Osteoblast (primary cell): ENCODE results near the gene SLC41A2. TPM values are rescaled to one million over a fixed set of nuclear protein-coding genes. Genes with fewer than 3 reads are reported as not detected.

Experiments used
- DNase-seq: peaks from one replicate; pipeline ENCODE4 v3.0.0; 2011; ENCODE audit warnings: low spot score, mixed read lengths; ENCODE audit not compliant: insufficient read length; ENCODE audit errors: missing footprints
- H2AFZ ChIP-seq: 2 replicates; pipeline ENCODE4 v1.6.0; 2011; ENCODE audit warnings: mild to moderate bottlenecking, low read length
- H3K27ac ChIP-seq: 2 replicates; pipeline ENCODE4 v1.5.1; 2011; ENCODE audit warnings: mild to moderate bottlenecking, low read depth, low read length, moderate library complexity
- H3K27me3 ChIP-seq: 2 replicates; pipeline ENCODE4 v1.6.0; 2012; ENCODE audit warnings: mild to moderate bottlenecking, control low read depth, inconsistent platforms, low read length, moderate library complexity; ENCODE audit not compliant: insufficient read depth
- H3K36me3 ChIP-seq: 2 replicates; pipeline ENCODE4 v1.5.1; 2011; ENCODE audit warnings: mild to moderate bottlenecking, low read length, control low read depth, moderate library complexity; ENCODE audit not compliant: insufficient read depth
- H3K4me1 ChIP-seq: 2 replicates; pipeline ENCODE4 v1.5.1; 2011; ENCODE audit warnings: mild to moderate bottlenecking, low read length, control low read depth, moderate library complexity; ENCODE audit not compliant: insufficient read depth
- H3K4me2 ChIP-seq: 2 replicates; pipeline ENCODE4 v1.6.0; 2011; ENCODE audit warnings: mild to moderate bottlenecking, low read length; ENCODE audit not compliant: insufficient read depth
- H3K4me3 ChIP-seq: fragments of 200-600 bp; sonication (generic); 3 replicates; pipeline ENCODE4 v1.5.1; 2012; ENCODE audit warnings: mild to moderate bottlenecking, low read length, inconsistent platforms; ENCODE audit not compliant: insufficient read depth
- H3K79me2 ChIP-seq: 2 replicates; pipeline ENCODE4 v1.6.0; 2012; ENCODE audit warnings: mild to moderate bottlenecking, low read length, control low read depth, inconsistent platforms; ENCODE audit not compliant: insufficient read depth
- H3K9me3 ChIP-seq: 2 replicates; pipeline ENCODE4 v1.5.1; 2011; ENCODE audit warnings: low read depth, low read length, control low read depth
- H4K20me1 ChIP-seq: 2 replicates; pipeline ENCODE4 v1.6.0; 2012; ENCODE audit warnings: mild to moderate bottlenecking, low read length, control low read depth; ENCODE audit not compliant: insufficient read depth
- CTCF ChIP-seq: IDR thresholded peaks from 2 replicates; pipeline ENCODE4 v1.5.1; 2011; ENCODE audit warnings: mild to moderate bottlenecking, low read depth, low read length, moderate library complexity; ENCODE audit errors: extremely low read depth
- total RNA-seq: library from RNA; depleted of rRNA; stranded (reverse); fragments of >200 nt; gene quantifications from 2 replicates; pipeline ENCODE4 v1.2.3, GENCODE V29; 2012

SLC41A2 gene
- total RNA-seq, 1 donor = 36.6 TPM

- TF ChIP-seq CTCF = no peak
- H3K27me3 ChIP-seq = no peaks in the 10 kb centered on the region
- DNase-seq = no peak
- H3K27ac ChIP-seq = no peak overlapping the region
- H3K4me3 ChIP-seq = no peak overlapping the region
- H3K9me3 ChIP-seq = no peaks in the 10 kb centered on the region
- peaks cover 10% of the 10 kb centered on the region for H4K20me1 ChIP-seq
- no peaks in the 10 kb centered on the region for H3K36me3 ChIP-seq
- H3K4me2 ChIP-seq = no peak overlapping the region
- H3K79me2 ChIP-seq = peaks cover 3% of the 10 kb centered on the region
- H3K4me1 ChIP-seq = peaks cover 10% of the 10 kb centered on the region
- no peak overlapping the region for H2AFZ ChIP-seq
Observed at GRCh38 chr12:104933128-104933527, 25.0 kb downstream of the SLC41A2 start.

GRCh38 chr12:104930388-104931326 lies 27.4 kb downstream of the SLC41A2 start:
- peaks cover 3% of the 10 kb centered on the region for H3K79me2 ChIP-seq
- no peak overlapping the region for H3K27ac ChIP-seq
- no peak overlapping the region for H3K4me2 ChIP-seq
- no peaks in the 10 kb centered on the region for H3K27me3 ChIP-seq
- no peak overlapping the region for H3K4me3 ChIP-seq
- no peaks in the 10 kb centered on the region for H3K9me3 ChIP-seq
- peaks cover 4% of the 10 kb centered on the region for H4K20me1 ChIP-seq
- no peaks in the 10 kb centered on the region for H3K36me3 ChIP-seq
- no peak for TF ChIP-seq CTCF
- H3K4me1 ChIP-seq = peaks cover 10% of the 10 kb centered on the region
- DNase-seq = no peak
- H2AFZ ChIP-seq = no peak overlapping the region

GRCh38 chr12:104929977-104930376 lies 28.1 kb downstream of the SLC41A2 start:
- Histone ChIP-seq H2AFZ (no peak overlapping the region), H3K79me2 (peaks cover 3% of the 10 kb centered on the region), H3K9me3 (no peaks in the 10 kb centered on the region), H3K27me3 (no peaks in the 10 kb centered on the region), H4K20me1 (peaks cover 4% of the 10 kb centered on the region), H3K4me3 (no peak overlapping the region), H3K4me2 (no peak overlapping the region), H3K27ac (no peak overlapping the region), H3K36me3 (no peaks in the 10 kb centered on the region), H3K4me1 (peaks cover 10% of the 10 kb centered on the region)
- no peak for TF ChIP-seq CTCF
- no peak for DNase-seq

GRCh38 chr12:104929368-104929767 lies 28.7 kb downstream of the SLC41A2 start:
- no peak for DNase-seq
- peaks cover 4% of the 10 kb centered on the region for H4K20me1 ChIP-seq
- H3K36me3 ChIP-seq = no peaks in the 10 kb centered on the region
- TF ChIP-seq CTCF = no peak
- no peak overlapping the region for H2AFZ ChIP-seq
- H3K27me3 ChIP-seq = no peaks in the 10 kb centered on the region
- H3K4me1 ChIP-seq = peaks cover 10% of the 10 kb centered on the region
- H3K27ac ChIP-seq = no peak overlapping the region
- H3K4me3 ChIP-seq = no peak overlapping the region
- H3K79me2 ChIP-seq = peaks cover 3% of the 10 kb centered on the region
- H3K9me3 ChIP-seq = no peaks in the 10 kb centered on the region
- no peak overlapping the region for H3K4me2 ChIP-seq
